GM12878 (cell line): ENCODE data around the gene ADCYAP1. TPM values are rescaled to one million over a fixed set of nuclear protein-coding genes. Genes with fewer than 3 reads are reported as not detected.

Experiments used
- ATAC-seq: fragments of 200-7000 bp; cut with Tn5 transposase; 3 replicates; pipeline ENCODE4 v1.9.1; 2020; ENCODE audit warnings: mild to moderate bottlenecking, moderate library complexity
- BruUV-seq: library from RNA; stranded (reverse); fragments of 400-500 nt; replicated peaks from 2 replicates; lab custom pipeline; 2021; lab: Mats Ljungman, UMichigan
- CTCF ChIA-PET: fragments of 300-600 bp; sonication (Branson Sonifier 250); formaldehyde crosslinking; extraction: SDS; loops from one replicate; lab custom pipeline; 2021; ENCODE audit warnings: inconsistent platforms; lab: Yijun Ruan, JAX
- POLR2A ChIA-PET: fragments of 350-600 bp; formaldehyde crosslinking; extraction: SDS; loops from one replicate; lab custom pipeline; 2021; ENCODE audit warnings: inconsistent platforms; lab: Charles Lee
- RAD21 ChIA-PET: fragments of 300-600 bp; sonication (Branson Sonifier 250); formaldehyde crosslinking; loops from one replicate; lab custom pipeline; 2023; ENCODE audit warnings: antibody characterized with exemption; ENCODE audit not compliant: unreplicated experiment; lab: Charles Lee
- SMC1A ChIA-PET: fragments of 300-600 bp; sonication (Branson Sonifier 250); formaldehyde crosslinking; loops from one replicate; lab custom pipeline; 2023; ENCODE audit not compliant: unreplicated experiment, uncharacterized antibody; lab: Charles Lee
- DNase-seq: peaks from one replicate; pipeline ENCODE4 v3.0.0-alpha.2; 2011; ENCODE audit warnings: low read depth, low spot score
- FAIRE-seq: peaks from 3 replicates; lab custom pipeline; 2011; peaks lifted over from hg19 to GRCh38; lab: Jason Lieb, UNC
- H2AFZ ChIP-seq: 2 replicates; pipeline ENCODE4 v1.6.0; 2011; ENCODE audit warnings: low read depth, low read length, control low read depth; ENCODE audit not compliant: control insufficient read depth
- H3K27ac ChIP-seq: 2 replicates; pipeline ENCODE4 v1.5.1; 2011; ENCODE audit warnings: control low read depth; ENCODE audit not compliant: control insufficient read depth, insufficient read depth
- H3K27me3 ChIP-seq, 2 experiments: replicated peaks in 1 of 2; 2 replicates each; pipeline versions ENCODE4 v1.6.0 to v1.6.1; 2011; ENCODE audit warnings: low read length in 1 of 2; ENCODE audit not compliant: control insufficient read depth in 2 of 2, insufficient read depth in 2 of 2
- H3K36me3 ChIP-seq, 2 experiments: 2 replicates each; pipeline ENCODE4 v1.5.1; 2011; ENCODE audit warnings: low read length in 1 of 2; ENCODE audit not compliant: control insufficient read depth in 2 of 2, insufficient read depth in 2 of 2
- H3K4me1 ChIP-seq: 2 replicates; pipeline ENCODE4 v1.6.1; 2011; ENCODE audit warnings: mild to moderate bottlenecking, low read length, moderate library complexity, mixed read lengths; ENCODE audit not compliant: control insufficient read depth, insufficient read depth
- H3K4me2 ChIP-seq: 2 replicates; pipeline ENCODE4 v1.6.0; 2011; ENCODE audit warnings: control low read depth; ENCODE audit not compliant: control insufficient read depth, insufficient read depth
- H3K4me3 ChIP-seq: fragments of 200-600 bp; sonication (generic); 2 replicates; pipeline ENCODE4 v1.5.1; 2016
- H3K79me2 ChIP-seq: 2 replicates; pipeline ENCODE4 v1.6.0; 2011; ENCODE audit warnings: low read length; ENCODE audit not compliant: control insufficient read depth, insufficient read depth
- H3K9ac ChIP-seq: 2 replicates; pipeline ENCODE4 v1.8.0; 2011; ENCODE audit warnings: low read length, control low read depth, mixed read lengths; ENCODE audit not compliant: control insufficient read depth, insufficient read depth
- H3K9me3 ChIP-seq: replicated peaks from 3 replicates; pipeline ENCODE4 v1.5.1; 2011; ENCODE audit warnings: mild to moderate bottlenecking, low read length; ENCODE audit not compliant: control insufficient read depth, insufficient read depth
- H4K20me1 ChIP-seq: 2 replicates; pipeline ENCODE4 v1.6.0; 2011; ENCODE audit not compliant: control insufficient read depth, insufficient read depth
- CREB1 ChIP-seq: IDR thresholded peaks from 2 replicates; pipeline ENCODE4 v1.6.1; 2012; ENCODE audit warnings: low read depth, mild to moderate bottlenecking, inconsistent platforms
- NBN ChIP-seq: fragments of 450-650 bp; IDR thresholded peaks from 2 replicates; pipeline ENCODE4 v1.6.1; 2016
- PML ChIP-seq: IDR thresholded peaks from 2 replicates; pipeline ENCODE4 v1.6.1; 2012; ENCODE audit warnings: low read length, inconsistent platforms
- STAT3 ChIP-seq: IDR thresholded peaks from 2 replicates; pipeline ENCODE4 v1.6.1; 2011; ENCODE audit warnings: low read depth, low read length, improper control_type of control experiment
- SUPT20H ChIP-seq: IDR thresholded peaks from 2 replicates; pipeline ENCODE4 v1.6.1; 2011; ENCODE audit warnings: low read depth, mild to moderate bottlenecking, low read length, moderate library complexity, borderline replicate concordance; ENCODE audit not compliant: control insufficient read depth
- TAF1 ChIP-seq: IDR thresholded peaks from 2 replicates; pipeline ENCODE4 v1.6.1; 2011; ENCODE audit warnings: mild to moderate bottlenecking, low read depth, low read length, borderline replicate concordance
- WGBS: methylation state at CpG from one replicate; pipeline ENCODE4 v1.1.6; 2016; ENCODE audit warnings: low lambda C conversion rate; ENCODE audit not compliant: insufficient replicate concordance, insufficient coverage; ENCODE audit errors: missing lambda C conversion rate; 5-methylcytosine and 5-hydroxymethylcytosine counted together
- in situ Hi-C: fragments of 300-500 bp; cut with MboI; formaldehyde crosslinking; loops from 9 replicates; pipeline ENCODE4 v1.14.3; 2018; ENCODE audit warnings: mixed read lengths
- intact Hi-C: fragments of 100-400 bp; cut with micrococcal nuclease; formaldehyde crosslinking; loops from one replicate; pipeline ENCODE4 v1.14.2; 2022; ENCODE audit not compliant: unreplicated experiment
- polyA plus RNA-seq, 11 experiments: library from polyadenylated mRNA; depleted of rRNA in 4 of 11; unstranded in 6 of 11; stranded (reverse) in 5 of 11; fragments of >200 nt; fragmentation: Nextera tagmentation in 4 of 11; fragmentation: Illumina TruSeq in 1 of 11; extraction: Ambion mirVana in 4 of 11; extraction: Trizol in 1 of 11; gene quantifications; 1 replicate in 1 of 11; 2 replicates in 10 of 11; pipeline versions ENCODE4 v1.2.1 to v1.2.3, GENCODE V29; 2011 to 2016; ENCODE audit warnings: inconsistent platforms in 2 of 11, missing spikeins in 2 of 11, low read depth in 1 of 11
- total RNA-seq, 4 experiments: library from RNA; depleted of rRNA in 3 of 4; stranded (reverse); fragments of >200 nt in 3 of 4; fragmentation: Illumina TruSeq in 1 of 4; extraction: Trizol in 1 of 4; gene quantifications; 2 replicates each; pipeline versions ENCODE4 v1.2.1 to v1.2.3, GENCODE V29; 2013 to 2021
- TF ChIP-seq, protein P1 (sequence below): fragments of 150-350 bp; IDR thresholded peaks from 2 replicates; pipeline ENCODE4 v1.6.1; 2014; ENCODE audit warnings: mild to moderate bottlenecking, low read depth, low read length

Gene ADCYAP1
- total and polyA plus RNA-seq, 10 of the 15 experiments (the other 5 are each of a cell fraction or from before 2014, with no cell fraction given) = 0.02 TPM; not detected in 9

- TF ChIP-seq PML = no peak
- no peak for TF ChIP-seq TAF1
- TF ChIP-seq SUPT20H = no peak
- TF ChIP-seq, all 136 proteins: peak for 0
Observed at GRCh38 chr18:910247-910646, 5.6 kb downstream of the ADCYAP1 start (continued).

DNA sequence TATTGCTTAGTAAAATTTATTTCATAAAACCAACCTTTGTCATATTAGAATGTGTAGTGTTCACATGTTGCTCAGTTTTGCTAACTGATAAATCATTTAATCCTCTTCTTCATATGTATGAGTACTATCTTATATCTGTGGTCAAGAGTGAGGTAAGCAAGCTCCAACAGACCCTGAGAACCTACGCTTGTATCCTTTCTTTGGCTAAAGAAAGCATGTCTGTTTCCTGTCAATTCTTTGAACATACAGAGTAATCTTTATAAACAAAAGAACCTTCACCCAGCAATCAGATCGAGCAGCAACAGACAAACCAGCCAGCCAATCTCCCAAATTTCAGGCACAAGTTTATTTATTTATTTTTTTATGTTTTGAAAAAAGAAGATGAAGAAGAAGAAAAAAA lies 6.4 kb downstream of the ADCYAP1 start:
- H3K27ac ChIP-seq = no peak overlapping the region
- FAIRE-seq (no peak), ATAC-seq (no peak), DNase-seq (no peak)
- H4K20me1 ChIP-seq = no peaks in the 10 kb centered on the region
- TF ChIP-seq STAT3 (no peak), NBN (no peak), CREB1 (no peak)
- TF ChIP-seq, protein P1, sequence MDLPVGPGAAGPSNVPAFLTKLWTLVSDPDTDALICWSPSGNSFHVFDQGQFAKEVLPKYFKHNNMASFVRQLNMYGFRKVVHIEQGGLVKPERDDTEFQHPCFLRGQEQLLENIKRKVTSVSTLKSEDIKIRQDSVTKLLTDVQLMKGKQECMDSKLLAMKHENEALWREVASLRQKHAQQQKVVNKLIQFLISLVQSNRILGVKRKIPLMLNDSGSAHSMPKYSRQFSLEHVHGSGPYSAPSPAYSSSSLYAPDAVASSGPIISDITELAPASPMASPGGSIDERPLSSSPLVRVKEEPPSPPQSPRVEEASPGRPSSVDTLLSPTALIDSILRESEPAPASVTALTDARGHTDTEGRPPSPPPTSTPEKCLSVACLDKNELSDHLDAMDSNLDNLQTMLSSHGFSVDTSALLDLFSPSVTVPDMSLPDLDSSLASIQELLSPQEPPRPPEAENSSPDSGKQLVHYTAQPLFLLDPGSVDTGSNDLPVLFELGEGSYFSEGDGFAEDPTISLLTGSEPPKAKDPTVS = no peak
- ChIA-PET RAD21 (no interaction called here), CTCF (interaction anchor here (1.2 kb wide), 1 partner anchor 50 kb away, joined by 3 read pairs; no protein-coding TSS in a partner anchor), POLR2A (no interaction called here), SMC1A (no interaction called here)
- 15% methylated on average over 2 of the region's 2 CpGs for WGBS
- no peak overlapping the region for H3K9ac ChIP-seq
- H3K4me2 ChIP-seq = no peak overlapping the region
- no peaks in the 10 kb centered on the region for H3K79me2 ChIP-seq
- intact Hi-C loops (no loop called here), in situ Hi-C loops (no loop called here)
- peaks cover 0 to 9% of the 10 kb centered on the region in 2 experiments; a peak in 3 of 4 replicates for H3K27me3 ChIP-seq
- no peaks in the 10 kb centered on the region for H3K4me1 ChIP-seq
- H3K4me3 ChIP-seq = no peak overlapping the region
- BruUV-seq = no TSS peak
- no peaks in the 10 kb centered on the region for H3K36me3 ChIP-seq
- no peaks in the 10 kb centered on the region; the same call in 2 of the 3 replicates for H3K9me3 ChIP-seq
- no peak overlapping the region for H2AFZ ChIP-seq
